Measurements from ENCODE around the gene USP50.
"Not testable (repeated sequence)": the region's sequence is repeated elsewhere in the genome, so short reads cannot be mapped to it uniquely, and the experiment has no call there.

Gene USP50

GRCh38 chr15:50503144-50503543 is 43.3 kb downstream of the USP50 start:
- no peak for DNase-seq (ENCODE audit: low spot score)

DNA sequence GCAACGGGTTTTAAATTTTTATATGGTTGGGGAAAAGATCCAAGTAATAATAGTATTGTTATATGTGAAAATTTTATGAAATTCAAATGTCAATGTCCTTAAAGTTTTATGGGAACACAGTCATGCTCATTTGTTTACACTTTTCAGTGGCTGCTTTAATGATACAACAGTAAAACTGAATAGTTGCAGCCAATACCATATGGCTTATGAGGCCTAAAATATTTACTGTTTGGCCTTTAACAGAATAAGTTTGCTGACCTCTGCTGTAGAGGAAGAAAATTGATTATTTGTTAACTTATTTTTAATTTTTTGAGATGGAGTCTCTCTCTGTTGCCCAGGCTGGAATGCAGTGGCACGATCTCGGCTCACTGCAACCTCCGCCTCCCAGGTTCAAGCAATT is 44.7 kb downstream of the USP50 start:
- DNase-seq (ENCODE audit: low spot score): no peak

GRCh38 chr15:50500352-50500751 is 46.1 kb downstream of the USP50 start:
- DNase-seq (ENCODE audit: low spot score): no peak

DNA sequence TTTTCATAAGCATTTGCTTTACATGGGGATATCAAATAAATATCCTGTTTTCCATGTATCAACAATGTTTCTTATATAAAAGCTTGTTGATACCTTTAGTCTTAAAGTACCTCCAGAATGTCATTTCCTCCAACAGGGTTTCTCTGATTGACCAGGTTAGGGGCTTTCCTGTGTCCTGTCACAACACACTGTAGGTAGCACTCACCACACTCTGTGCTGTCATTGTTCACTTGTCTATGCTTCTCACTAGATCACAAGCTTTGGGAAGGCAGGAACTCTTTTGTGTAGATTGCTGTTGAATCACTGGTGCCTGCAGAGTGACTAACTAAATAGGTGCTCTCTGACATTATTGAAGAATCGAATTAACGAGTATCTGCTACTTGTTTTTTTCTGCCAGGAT is 49.8 kb downstream of the USP50 start:
- DNase-seq (ENCODE audit: low spot score): no peak

DNA sequence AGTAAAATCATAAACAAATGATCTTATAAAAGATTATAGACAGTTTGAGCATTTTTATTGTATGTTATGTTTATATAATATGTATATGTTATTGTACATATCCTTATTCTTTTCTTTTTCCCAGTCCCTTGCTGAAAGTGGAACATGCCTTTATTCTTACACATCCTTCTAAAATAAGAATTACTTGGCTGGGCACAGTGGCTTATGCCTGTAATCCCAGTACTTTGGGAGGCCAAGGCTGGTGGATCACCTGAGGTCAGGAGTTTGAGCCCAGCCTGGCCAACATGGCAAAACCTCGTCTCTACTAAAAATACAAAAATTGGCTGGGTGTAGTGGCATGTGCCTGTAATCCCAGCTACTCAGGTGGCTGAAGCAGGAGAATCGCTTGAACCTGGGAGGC is 51.9 kb downstream of the USP50 start:
- DNase-seq (ENCODE audit: low spot score): not testable (repeated sequence)

DNA sequence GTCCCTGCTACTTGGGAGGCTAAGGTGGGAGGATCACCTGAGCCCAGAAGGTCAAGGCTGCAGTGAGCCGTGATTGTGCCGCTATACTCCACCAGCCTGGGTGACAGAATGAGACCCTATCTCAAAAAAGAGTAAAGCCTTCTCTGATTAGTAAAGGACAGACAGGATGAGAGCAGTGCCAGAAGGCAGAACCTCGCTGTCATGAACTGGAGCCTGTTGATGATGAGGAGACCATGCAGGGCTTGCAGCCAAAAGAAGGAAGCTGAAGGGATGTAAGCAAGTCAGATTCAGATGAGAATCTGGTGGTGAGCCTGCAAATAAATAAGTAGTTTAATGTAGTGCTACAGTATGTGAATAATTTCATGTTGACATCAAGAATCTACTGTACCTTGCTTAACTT is 52.8 kb downstream of the USP50 start:
- no peak for DNase-seq (ENCODE audit: low spot score)

- no peak for DNase-seq (ENCODE audit: low spot score)
Measured at GRCh38 chr15:50487287-50487686, 59.2 kb downstream of the USP50 start.

DNA sequence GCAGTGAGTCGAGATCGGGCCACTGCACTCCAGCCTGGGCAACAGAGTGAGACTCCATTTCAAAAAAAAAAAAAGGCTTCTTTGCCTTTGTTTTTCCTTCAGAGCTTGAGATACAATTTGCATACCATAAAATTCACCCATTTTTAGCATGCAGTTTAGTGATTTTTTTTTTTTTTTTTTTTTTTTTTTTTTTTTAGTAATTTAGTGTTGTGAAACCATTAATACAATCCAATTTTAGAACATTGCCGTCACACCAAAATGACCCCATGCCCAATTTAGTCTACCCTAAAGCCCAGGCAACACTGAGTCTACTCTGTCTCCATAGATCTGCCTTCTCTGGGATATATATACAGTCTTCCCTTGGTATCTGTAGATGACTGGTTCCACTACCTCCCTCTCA is 61.1 kb downstream of the USP50 start:
- DNase-seq (ENCODE audit: low spot score): no peak

DNA sequence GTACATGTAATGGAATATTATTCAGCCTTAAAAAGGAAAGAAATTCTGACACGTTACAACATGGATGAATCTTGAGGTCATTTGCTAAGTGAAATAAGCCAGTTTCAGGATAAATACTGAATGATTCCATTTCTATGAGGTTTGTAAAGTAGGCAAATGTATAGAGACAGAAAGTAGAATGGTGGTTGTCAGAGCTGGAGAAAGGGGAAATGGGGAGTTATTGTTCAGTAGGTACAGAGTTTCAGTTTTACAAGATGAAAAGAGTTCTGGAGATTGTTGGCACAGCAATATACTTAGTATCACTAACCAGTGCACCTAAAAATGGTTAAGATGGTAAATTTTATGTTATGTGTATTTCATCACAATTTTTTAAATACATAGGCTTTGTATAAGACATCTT is 61.7 kb downstream of the USP50 start:
- DNase-seq (ENCODE audit: low spot score): no peak

DNA sequence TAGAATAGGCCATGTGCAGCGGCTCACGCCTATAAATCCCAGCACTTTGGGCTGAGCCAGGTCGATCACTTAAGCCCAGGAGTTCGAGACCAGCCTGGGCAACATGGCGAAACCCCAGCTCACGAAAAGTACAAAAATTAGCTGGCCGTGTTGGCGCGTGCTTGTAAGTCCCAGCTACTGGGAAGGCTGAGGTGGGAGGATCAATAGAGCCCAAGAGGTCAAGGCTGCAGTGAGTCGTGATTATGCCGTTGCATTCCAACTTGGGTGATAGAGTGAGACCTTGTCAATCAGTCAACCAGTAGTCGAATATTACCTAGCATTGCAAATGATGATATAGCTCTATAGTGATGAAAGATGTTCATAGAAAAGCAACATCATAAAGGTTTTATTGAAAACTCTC is 70.3 kb downstream of the USP50 start:
- DNase-seq (ENCODE audit: low spot score): peak; percentile 55

DNA sequence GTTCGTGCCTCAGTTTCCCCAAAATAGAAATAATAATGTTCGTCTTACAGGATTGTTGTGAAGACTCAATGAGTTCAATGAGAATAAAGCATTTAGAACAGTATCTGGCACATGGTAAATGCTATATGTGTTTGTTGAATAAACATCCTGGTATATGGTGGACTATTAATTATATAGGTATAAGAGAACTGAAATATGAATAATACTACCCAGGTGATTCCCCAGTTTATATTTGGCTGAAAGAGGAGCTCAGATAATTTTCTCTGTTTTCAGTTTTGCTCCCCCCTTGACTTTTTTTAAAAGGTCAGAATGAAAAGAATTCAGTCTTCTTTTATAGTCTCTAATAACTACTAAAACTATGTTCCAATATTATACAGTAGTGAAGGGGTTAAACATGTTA is 75.4 kb downstream of the USP50 start:
- DNase-seq (ENCODE audit: low spot score): no peak

DNA sequence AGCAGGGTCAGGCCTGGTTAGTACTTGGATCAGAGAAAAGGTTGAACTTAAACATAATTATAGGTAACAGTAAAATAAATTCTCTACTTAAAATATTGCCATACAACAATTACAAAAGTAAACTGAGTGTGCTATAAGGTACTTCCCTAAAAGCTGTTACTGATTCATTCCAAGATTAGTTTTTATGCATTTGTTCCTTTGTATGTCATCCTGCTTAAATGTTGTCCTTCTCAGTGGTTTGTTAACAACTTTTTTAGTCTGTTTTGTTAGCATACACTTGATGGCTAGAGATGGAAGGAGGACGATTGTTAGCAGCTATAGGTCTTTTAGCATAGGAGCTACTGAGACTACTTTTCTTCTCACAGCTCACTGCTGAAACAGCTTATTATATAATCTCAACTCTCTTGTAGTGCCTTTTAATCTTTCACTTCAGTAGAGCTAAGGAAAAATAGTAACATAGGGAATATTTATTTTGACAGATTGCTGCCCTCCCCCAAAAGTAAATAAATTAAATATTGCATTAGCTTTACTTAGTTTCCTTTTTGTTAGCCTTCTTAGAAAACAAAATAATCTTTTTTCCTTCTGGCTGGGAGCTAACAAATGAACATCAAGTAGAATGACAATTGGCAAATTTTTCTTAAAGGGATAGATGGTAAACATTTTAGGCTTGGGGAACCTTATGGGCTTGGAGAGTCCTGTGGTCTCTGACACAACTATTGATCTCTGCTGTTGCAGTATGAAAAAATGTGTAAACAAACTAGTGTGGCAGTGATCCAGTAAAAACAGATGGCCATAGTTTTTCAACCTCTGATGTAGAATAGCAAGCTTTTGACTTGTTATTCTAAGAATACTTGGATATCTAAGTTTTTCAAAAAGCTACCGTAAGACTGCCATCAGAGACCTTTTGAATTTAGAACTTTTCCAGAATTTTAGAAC is 82.8 kb downstream of the USP50 start:
- no peak for DNase-seq (ENCODE audit: low spot score)

DNA sequence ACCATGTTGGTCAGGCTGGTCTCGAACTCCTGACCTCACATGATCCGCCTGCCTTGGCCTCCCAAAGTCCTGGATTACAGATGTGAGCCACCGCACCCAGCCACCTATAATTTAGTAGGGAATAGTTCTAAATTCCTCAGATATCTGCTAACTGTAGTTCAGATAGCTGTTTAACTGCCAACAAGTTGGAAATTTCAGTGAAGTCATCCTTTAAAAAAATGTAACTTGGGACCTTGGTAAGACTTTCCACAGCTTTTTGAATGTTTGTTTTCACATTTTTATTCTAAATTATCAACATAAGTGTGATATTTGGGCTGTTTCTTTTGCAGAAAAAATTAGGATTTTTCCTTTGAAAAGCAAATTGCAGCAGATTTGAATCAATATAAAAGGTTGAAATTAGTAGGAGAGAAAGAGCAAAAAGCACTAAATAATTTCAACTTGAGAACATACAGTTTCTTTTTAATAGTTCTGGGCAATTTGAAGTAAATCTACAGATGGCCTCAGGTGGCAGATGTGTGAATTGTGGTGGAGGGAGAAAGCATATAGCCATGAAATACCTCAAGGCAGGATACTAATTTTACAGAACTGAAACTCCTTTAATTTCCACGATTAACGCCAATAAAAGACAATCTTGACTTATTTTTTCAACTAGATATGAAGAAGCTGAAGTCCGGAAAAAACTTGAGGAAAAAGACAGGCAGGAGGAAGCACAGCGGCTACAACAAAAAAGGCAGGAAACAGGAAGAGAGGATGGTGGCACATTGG is 87.9 kb downstream of the USP50 start:
- no peak for DNase-seq (ENCODE audit: low spot score)

GRCh38 chr15:50452927-50453326 is 93.5 kb downstream of the USP50 start:
- DNase-seq (ENCODE audit: low spot score): no peak

Data from kidney tubule cell (primary cell).